Choroid plexus epithelial cell (primary cell): ENCODE results near the gene VIPR2.

Source experiments
- DNase-seq: peaks from one replicate; pipeline ENCODE4 v3.0.0-alpha.2; 2010; ENCODE audit warnings: low read depth
- H3K4me3 ChIP-seq: 2 replicates; pipeline ENCODE4 v1.5.1; 2011; ENCODE audit warnings: low read depth, mild to moderate bottlenecking, control low read depth, low read length, moderate library complexity
- TF ChIP-seq, protein P1 (sequence below): conservative IDR thresholded peaks from 2 replicates; pipeline ENCODE4 v1.5.1; 2011; ENCODE audit warnings: low read depth, mild to moderate bottlenecking, control low read depth, inconsistent platforms, low read length, moderate library complexity

VIPR2 gene

DNA sequence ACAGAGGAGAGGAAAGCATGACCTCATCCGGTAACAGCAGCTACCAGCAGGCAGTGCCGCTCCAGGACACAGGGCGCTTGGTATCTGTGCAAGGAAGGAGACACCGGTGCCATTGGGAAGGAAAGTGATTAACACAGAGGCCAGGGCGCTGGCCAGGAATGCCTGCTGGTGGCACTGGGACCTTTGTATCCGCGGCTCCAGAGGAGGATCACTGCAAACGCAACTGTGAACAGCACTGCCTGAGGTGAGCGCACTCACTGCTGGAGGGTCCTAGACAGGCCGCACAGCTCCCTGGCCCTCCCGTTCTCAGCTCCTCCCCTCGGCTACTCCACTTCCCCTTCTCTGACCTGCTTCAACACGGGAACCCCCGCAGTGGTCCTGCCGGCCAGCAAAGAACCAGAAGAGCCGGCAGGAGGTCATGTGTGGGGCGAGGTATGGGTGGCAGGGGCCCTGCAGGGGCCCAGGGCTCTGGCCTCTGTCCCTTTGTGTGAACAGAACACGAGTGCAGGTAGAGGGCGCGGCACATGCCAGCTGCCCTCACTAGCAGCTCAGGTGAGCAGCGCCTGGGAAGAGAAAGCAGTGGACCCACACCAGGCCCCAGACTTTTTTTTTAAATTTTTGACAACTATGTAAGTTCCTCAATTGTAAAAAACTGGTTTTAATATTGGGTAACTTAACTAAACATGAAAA lies 107.6 kb downstream of the VIPR2 start:
- DNase-seq, result no peak

DNA sequence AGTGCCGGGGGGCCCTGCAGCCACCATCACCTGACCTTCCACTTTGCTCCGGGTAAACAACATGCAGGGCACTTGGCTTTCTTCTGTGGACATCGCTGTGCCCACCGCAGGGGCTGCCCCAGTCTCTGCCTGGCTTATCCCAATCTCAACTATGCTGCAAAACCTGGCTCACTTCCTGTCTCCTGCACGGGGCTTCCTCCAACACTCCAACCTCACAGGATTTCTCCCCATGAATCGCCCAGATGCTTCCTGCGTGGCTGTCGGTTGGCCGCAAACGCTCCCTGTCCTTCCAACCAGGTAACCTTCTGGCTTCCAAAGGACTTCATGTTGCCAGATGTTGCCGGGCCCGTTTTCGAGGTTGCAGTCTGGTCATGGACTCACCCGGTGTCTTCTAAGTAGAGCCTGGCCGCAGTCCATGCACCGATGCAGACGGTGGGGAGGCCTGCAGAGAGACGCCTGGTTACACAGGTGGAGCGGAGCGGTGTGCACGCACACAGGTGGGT lies 109.0 kb downstream of the VIPR2 start:
- TF ChIP-seq, protein P1, sequence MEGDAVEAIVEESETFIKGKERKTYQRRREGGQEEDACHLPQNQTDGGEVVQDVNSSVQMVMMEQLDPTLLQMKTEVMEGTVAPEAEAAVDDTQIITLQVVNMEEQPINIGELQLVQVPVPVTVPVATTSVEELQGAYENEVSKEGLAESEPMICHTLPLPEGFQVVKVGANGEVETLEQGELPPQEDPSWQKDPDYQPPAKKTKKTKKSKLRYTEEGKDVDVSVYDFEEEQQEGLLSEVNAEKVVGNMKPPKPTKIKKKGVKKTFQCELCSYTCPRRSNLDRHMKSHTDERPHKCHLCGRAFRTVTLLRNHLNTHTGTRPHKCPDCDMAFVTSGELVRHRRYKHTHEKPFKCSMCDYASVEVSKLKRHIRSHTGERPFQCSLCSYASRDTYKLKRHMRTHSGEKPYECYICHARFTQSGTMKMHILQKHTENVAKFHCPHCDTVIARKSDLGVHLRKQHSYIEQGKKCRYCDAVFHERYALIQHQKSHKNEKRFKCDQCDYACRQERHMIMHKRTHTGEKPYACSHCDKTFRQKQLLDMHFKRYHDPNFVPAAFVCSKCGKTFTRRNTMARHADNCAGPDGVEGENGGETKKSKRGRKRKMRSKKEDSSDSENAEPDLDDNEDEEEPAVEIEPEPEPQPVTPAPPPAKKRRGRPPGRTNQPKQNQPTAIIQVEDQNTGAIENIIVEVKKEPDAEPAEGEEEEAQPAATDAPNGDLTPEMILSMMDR, result no peak
- no peak overlapping the region for H3K4me3 ChIP-seq
- DNase-seq, result no peak

More for the DNA sequence above, 107.6 kb downstream of the VIPR2 start:
- TF ChIP-seq, protein P1, result no peak
- no peak overlapping the region for H3K4me3 ChIP-seq

DNA sequence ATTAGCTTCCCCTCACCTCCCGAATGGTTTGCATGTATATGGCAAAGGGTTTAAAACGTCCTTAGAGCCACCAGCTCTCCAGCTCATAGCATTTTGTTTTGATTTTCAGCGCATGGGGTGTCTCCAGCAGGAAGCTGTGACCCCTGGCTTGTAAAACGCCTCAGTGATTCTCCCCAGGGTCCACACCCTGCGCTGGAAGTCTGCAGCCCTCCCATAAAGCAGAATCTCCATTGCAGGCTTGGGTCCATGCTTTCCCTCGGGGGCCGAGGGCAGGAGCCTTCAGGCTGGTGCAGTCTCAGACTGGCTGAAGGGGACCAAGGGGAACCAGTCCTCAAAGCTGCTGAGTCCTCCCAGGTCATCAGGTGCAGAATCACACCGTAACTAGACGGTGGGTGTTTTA lies 109.7 kb downstream of the VIPR2 start:
- DNase-seq, result no peak
- H3K4me3 ChIP-seq, result no peak overlapping the region
- TF ChIP-seq, protein P1, result no peak

DNA sequence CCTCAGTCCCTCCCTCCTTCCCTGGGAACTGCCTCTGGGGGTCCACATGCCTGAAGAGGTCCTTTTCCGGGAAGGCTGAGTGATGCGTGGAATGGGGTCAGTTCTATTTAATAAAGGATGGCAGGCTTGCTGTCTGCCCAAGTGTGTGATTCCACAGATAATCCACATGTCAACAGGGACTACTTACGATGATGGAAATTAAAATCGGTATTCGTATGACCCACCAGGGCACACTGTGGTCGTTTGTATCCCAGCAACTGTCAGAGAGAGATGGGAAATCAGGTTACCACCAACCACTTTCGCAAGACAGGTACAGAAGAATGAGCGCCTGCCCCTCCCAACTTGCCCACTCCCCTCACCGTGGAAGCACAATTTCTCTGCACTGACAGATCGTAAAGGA lies 110.3 kb downstream of the VIPR2 start:
- TF ChIP-seq, protein P1, result no peak
- no peak for DNase-seq
- no peak overlapping the region for H3K4me3 ChIP-seq

DNA sequence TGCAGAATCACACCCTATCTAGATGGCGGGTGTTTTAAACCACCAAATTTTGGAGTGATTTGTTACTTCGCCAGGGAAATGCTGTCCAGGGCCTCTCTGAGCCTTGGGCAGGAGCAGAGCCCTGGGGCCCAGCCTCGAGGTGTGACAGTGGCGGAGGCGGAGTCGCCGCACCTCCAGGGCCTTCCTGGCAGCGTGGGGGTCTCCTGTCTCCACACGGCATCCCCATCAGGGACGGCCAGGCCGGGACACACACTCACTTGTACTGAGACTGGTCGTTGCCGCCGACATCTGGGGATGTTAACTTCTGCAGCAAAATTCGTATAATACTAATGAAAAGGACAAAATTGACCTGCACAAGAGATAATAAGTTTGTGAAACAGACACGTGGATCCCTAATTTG lies 110.7 kb downstream of the VIPR2 start:
- TF ChIP-seq, protein P1, result no peak
- no peak overlapping the region for H3K4me3 ChIP-seq
- DNase-seq, result no peak

DNA sequence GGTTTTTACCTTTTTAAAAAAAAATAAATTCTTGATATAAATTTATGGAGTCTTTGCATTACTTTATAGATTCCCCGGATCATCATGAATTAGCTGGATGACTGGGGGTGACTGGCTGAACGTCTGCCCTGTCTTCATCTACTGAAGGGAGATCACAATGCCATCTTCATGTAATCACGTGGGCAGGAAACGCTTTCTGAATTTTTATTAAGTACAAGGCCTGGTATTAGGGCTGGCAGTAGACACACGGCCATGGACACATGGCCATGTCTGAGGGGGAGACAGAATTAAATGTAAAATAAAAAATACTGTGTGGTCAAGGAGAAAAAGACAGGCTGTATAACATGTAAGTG lies 111.2 kb downstream of the VIPR2 start:
- no peak for DNase-seq
- no peak overlapping the region for H3K4me3 ChIP-seq
- TF ChIP-seq, protein P1, result no peak

DNA sequence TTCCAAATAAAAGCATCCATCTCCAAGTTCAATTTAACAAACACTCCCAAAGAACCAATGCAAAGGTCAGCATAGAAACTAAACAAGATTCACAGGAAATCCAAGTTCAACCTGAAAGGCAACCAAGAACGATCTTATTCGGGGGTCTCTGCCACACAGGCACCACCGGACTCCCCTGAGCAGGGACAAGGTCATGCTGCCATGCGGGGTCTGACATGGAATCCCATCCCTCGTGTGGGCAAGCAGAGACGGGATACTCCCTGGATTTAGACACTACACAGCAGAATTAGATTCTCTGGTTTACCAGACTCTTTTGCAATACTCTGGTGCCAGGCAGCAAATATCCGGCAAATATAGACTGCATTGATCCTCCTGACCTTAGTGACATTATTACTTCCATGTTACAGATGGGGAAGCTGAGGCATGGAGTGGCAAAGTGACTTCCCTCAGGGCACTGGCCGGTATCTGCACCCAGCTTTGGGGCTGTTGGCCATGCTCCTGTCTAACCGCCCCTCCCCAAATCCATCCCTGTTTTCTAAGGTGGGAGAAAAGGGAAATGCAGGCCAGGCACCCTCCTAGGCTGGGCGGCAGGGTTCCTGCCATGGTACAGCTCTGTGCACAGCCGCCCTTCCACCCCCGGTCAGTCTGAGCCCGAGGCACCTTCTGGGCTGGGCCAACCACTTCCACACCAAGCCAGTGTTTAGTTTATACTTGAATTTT lies 111.8 kb downstream of the VIPR2 start:
- TF ChIP-seq, protein P1, result no peak
- no peak overlapping the region for H3K4me3 ChIP-seq
- DNase-seq, result no peak
